Measurements from ENCODE around the gene AEBP1.

AEBP1 gene

DNA sequence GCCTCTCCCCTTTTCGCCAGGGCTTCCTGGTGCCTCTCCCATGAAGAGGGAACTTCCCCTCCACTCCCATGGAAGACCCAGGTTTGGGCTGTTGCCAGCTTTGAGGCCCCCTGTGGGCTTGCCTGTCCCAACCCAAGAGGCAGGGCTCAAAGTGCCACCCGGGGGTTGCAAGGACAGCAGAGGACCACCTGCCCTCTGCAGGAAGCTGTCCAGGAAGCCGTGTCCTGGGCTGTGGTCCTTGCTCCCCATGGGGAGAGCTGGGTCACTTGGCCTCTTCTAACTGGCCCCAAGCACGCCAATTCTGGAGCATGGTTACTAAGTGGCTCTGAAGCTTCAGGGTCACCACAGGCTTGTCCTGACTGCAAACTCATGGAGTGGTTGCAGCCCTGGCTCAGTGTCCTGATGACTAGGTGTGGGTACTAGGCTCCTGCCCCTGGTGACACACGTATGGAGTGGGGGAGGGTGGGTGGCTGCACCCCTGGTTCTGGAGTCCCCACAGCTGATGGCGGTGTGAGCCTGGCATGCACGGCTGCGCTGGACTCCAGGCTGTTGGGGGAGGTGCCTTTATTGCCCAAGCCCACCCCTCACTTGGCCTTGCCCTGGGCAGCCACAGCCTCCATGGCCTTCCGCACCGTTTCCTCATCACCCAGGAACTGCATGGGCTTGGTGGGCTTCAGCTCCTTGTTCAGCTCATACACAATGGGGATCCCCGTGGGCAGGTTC lies 41.8 kb upstream of the AEBP1 start:
- peak overlapping the region; percentile 40 for H3K23ac ChIP-seq (ENCODE audit: low read depth, low read length, poor library complexity)
- no peak overlapping the region for H4K91ac ChIP-seq (ENCODE audit: low read depth, low read length, poor library complexity)
- H3K4me3 ChIP-seq (ENCODE audit: low read length in 2 of 2), result no peak overlapping the region
- H3K79me1 ChIP-seq (ENCODE audit: low read depth, low read length), result peaks cover 8% of the 10 kb centered on the region
- H4K8ac ChIP-seq (ENCODE audit: low read depth, low read length), result no peak overlapping the region
- H3K9me3 ChIP-seq (replicated peaks in 1 of 2; ENCODE audit: control insufficient read depth in 2 of 2, insufficient read depth in 1 of 2, low read depth in 1 of 2, low read length in 2 of 2), result no peaks in the 10 kb centered on the region
- H3K4me2 ChIP-seq (ENCODE audit: insufficient read depth, low read length, poor library complexity, severe bottlenecking), result no peak overlapping the region
- no peak overlapping the region for H2BK12ac ChIP-seq (ENCODE audit: low read length)
- no peak overlapping the region for H3K4ac ChIP-seq (ENCODE audit: low read length)
- H3K18ac ChIP-seq (ENCODE audit: low read length), result no peak overlapping the region
- H3K27ac ChIP-seq (replicated peaks; ENCODE audit: low read length), result no peak overlapping the region
- H2BK120ac ChIP-seq (ENCODE audit: low read depth, low read length), result no peak overlapping the region
- peaks cover 19 to 24% of the 10 kb centered on the region in 2 donors for H3K4me1 ChIP-seq (ENCODE audit: control insufficient read depth in 2 of 2, insufficient read depth in 1 of 2, low read depth in 1 of 2, low read length in 2 of 2)
- no peaks in the 10 kb centered on the region for H3K27me3 ChIP-seq (ENCODE audit: control insufficient read depth in 3 of 3, insufficient read depth in 3 of 3, low read depth in 1 of 3, low read length in 3 of 3)
- no peak overlapping the region for H2BK5ac ChIP-seq (ENCODE audit: low read length)
- H3K14ac ChIP-seq (ENCODE audit: low read length), result no peak overlapping the region
- no peak overlapping the region for H3K9ac ChIP-seq (ENCODE audit: low read depth, low read length, poor library complexity)
- H3K36me3 ChIP-seq (replicated peaks in 1 of 2; ENCODE audit: control insufficient read depth in 2 of 2, insufficient read depth in 2 of 2, low read length in 2 of 2), result peaks cover 34 to 55% of the 10 kb centered on the region in 2 donors
- no peak for DNase-seq (ENCODE audit: low spot score)
- no peak overlapping the region for H2AK5ac ChIP-seq (ENCODE audit: low read depth, low read length)
- H2BK15ac ChIP-seq (ENCODE audit: low read length), result no peak overlapping the region
- no CpG with 5 or more reads among the region's 11 CpGs for WGBS, 2 donors (ENCODE audit: extremely low coverage in 2 of 2, insufficient read length in 2 of 2, insufficient replicate concordance in 1 of 2)
- H2AFZ ChIP-seq (ENCODE audit: low read length), result no peak overlapping the region

DNA sequence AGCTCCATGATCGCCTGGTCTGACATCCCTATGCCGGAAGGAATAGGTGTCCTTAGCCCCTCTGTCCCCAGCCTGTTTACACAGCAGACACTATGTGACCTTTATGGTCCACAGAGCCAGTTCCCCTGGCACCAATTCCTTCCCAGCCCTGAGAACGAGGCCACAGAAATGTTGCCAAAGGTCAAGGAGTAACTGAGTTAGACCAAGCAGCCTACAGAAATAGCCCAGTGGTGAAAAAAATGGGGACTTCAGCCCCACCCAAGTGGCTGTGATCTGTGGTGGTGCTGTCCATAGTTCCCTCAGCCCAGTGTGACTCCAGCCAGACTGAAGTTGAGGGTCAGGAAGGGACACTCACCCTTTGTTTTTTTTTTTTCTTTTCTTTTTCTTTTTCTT lies 41.2 kb upstream of the AEBP1 start:
- no peak overlapping the region for H3K14ac ChIP-seq (ENCODE audit: low read length)
- H3K27ac ChIP-seq (replicated peaks; ENCODE audit: low read length), result no peak overlapping the region
- H3K9ac ChIP-seq (ENCODE audit: low read depth, low read length, poor library complexity), result no peak overlapping the region
- no peak overlapping the region for H3K4me2 ChIP-seq (ENCODE audit: insufficient read depth, low read length, poor library complexity, severe bottlenecking)
- DNase-seq (ENCODE audit: low spot score), result no peak
- peaks cover 7% of the 10 kb centered on the region for H3K79me1 ChIP-seq (ENCODE audit: low read depth, low read length)
- H3K4me3 ChIP-seq (ENCODE audit: low read length in 2 of 2), result no peak overlapping the region
- no peak overlapping the region for H2AK5ac ChIP-seq (ENCODE audit: low read depth, low read length)
- peaks cover 19 to 24% of the 10 kb centered on the region in 2 donors for H3K4me1 ChIP-seq (ENCODE audit: control insufficient read depth in 2 of 2, insufficient read depth in 1 of 2, low read depth in 1 of 2, low read length in 2 of 2)
- no peak overlapping the region for H4K8ac ChIP-seq (ENCODE audit: low read depth, low read length)
- peak overlapping the region; percentile 40 for H3K23ac ChIP-seq (ENCODE audit: low read depth, low read length, poor library complexity)
- no peak overlapping the region for H3K18ac ChIP-seq (ENCODE audit: low read length)
- no peak overlapping the region for H2BK120ac ChIP-seq (ENCODE audit: low read depth, low read length)
- H3K9me3 ChIP-seq (replicated peaks in 1 of 2; ENCODE audit: control insufficient read depth in 2 of 2, insufficient read depth in 1 of 2, low read depth in 1 of 2, low read length in 2 of 2), result no peaks in the 10 kb centered on the region
- H3K4ac ChIP-seq (ENCODE audit: low read length), result no peak overlapping the region
- no CpG with 5 or more reads among the region's 3 CpGs for WGBS, 2 donors (ENCODE audit: extremely low coverage in 2 of 2, insufficient read length in 2 of 2, insufficient replicate concordance in 1 of 2)
- no peak overlapping the region for H2BK15ac ChIP-seq (ENCODE audit: low read length)
- no peak overlapping the region for H2AFZ ChIP-seq (ENCODE audit: low read length)
- peaks cover 29 to 49% of the 10 kb centered on the region in 2 donors for H3K36me3 ChIP-seq (replicated peaks in 1 of 2; ENCODE audit: control insufficient read depth in 2 of 2, insufficient read depth in 2 of 2, low read length in 2 of 2)
- no peaks in the 10 kb centered on the region for H3K27me3 ChIP-seq (ENCODE audit: control insufficient read depth in 3 of 3, insufficient read depth in 3 of 3, low read depth in 1 of 3, low read length in 3 of 3)
- H4K91ac ChIP-seq (ENCODE audit: low read depth, low read length, poor library complexity), result no peak overlapping the region
- H2BK5ac ChIP-seq (ENCODE audit: low read length), result no peak overlapping the region
- no peak overlapping the region for H2BK12ac ChIP-seq (ENCODE audit: low read length)

DNA sequence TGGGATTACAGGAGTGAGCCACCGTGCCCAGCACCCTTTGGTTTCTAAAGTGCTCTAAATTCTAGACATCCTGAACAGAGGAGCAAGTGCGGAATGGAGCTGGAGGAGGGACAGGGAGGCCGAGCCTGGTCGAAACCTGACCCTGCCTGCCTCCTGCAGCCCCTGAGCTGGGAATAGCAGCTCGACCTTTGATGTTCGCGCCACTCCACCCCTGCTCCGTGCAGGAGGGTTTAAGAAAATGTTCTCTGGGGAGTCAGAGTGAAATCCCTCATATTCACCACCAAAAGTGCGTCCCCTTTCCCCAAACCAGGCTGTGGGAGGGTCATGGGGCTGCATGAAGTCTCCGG lies 40.6 kb upstream of the AEBP1 start:
- no peak overlapping the region for H4K8ac ChIP-seq (ENCODE audit: low read depth, low read length)
- no peaks in the 10 kb centered on the region for H3K9me3 ChIP-seq (replicated peaks in 1 of 2; ENCODE audit: control insufficient read depth in 2 of 2, insufficient read depth in 1 of 2, low read depth in 1 of 2, low read length in 2 of 2)
- peak overlapping the region; percentile 36 for H3K4me2 ChIP-seq (ENCODE audit: insufficient read depth, low read length, poor library complexity, severe bottlenecking)
- H3K18ac ChIP-seq (ENCODE audit: low read length), result peak overlapping the region; percentile 89
- peaks cover 24 to 43% of the 10 kb centered on the region in 2 donors for H3K36me3 ChIP-seq (replicated peaks in 1 of 2; ENCODE audit: control insufficient read depth in 2 of 2, insufficient read depth in 2 of 2, low read length in 2 of 2)
- H3K14ac ChIP-seq (ENCODE audit: low read length), result no peak overlapping the region
- no CpG with 5 or more reads among the region's 10 CpGs for WGBS, 2 donors (ENCODE audit: extremely low coverage in 2 of 2, insufficient read length in 2 of 2, insufficient replicate concordance in 1 of 2)
- H3K79me1 ChIP-seq (ENCODE audit: low read depth, low read length), result peaks cover 4% of the 10 kb centered on the region
- no peak overlapping the region for H3K4me3 ChIP-seq (ENCODE audit: low read length in 2 of 2)
- H3K4me1 ChIP-seq (ENCODE audit: control insufficient read depth in 2 of 2, insufficient read depth in 1 of 2, low read depth in 1 of 2, low read length in 2 of 2), result peaks cover 19 to 24% of the 10 kb centered on the region in 2 donors
- H3K4ac ChIP-seq (ENCODE audit: low read length), result no peak overlapping the region
- DNase-seq (ENCODE audit: low spot score), result no peak
- peak overlapping the region; percentile 28 for H3K23ac ChIP-seq (ENCODE audit: low read depth, low read length, poor library complexity)
- H2BK5ac ChIP-seq (ENCODE audit: low read length), result peak overlapping the region; percentile 2
- H2BK120ac ChIP-seq (ENCODE audit: low read depth, low read length), result no peak overlapping the region
- no peak overlapping the region for H3K9ac ChIP-seq (ENCODE audit: low read depth, low read length, poor library complexity)
- no peak overlapping the region for H2BK15ac ChIP-seq (ENCODE audit: low read length)
- H2AK5ac ChIP-seq (ENCODE audit: low read depth, low read length), result no peak overlapping the region
- H4K91ac ChIP-seq (ENCODE audit: low read depth, low read length, poor library complexity), result no peak overlapping the region
- H2AFZ ChIP-seq (ENCODE audit: low read length), result no peak overlapping the region
- peak overlapping the region; percentile 37 for H3K27ac ChIP-seq (replicated peaks; ENCODE audit: low read length)
- no peaks in the 10 kb centered on the region for H3K27me3 ChIP-seq (ENCODE audit: control insufficient read depth in 3 of 3, insufficient read depth in 3 of 3, low read depth in 1 of 3, low read length in 3 of 3)
- no peak overlapping the region for H2BK12ac ChIP-seq (ENCODE audit: low read length)

DNA sequence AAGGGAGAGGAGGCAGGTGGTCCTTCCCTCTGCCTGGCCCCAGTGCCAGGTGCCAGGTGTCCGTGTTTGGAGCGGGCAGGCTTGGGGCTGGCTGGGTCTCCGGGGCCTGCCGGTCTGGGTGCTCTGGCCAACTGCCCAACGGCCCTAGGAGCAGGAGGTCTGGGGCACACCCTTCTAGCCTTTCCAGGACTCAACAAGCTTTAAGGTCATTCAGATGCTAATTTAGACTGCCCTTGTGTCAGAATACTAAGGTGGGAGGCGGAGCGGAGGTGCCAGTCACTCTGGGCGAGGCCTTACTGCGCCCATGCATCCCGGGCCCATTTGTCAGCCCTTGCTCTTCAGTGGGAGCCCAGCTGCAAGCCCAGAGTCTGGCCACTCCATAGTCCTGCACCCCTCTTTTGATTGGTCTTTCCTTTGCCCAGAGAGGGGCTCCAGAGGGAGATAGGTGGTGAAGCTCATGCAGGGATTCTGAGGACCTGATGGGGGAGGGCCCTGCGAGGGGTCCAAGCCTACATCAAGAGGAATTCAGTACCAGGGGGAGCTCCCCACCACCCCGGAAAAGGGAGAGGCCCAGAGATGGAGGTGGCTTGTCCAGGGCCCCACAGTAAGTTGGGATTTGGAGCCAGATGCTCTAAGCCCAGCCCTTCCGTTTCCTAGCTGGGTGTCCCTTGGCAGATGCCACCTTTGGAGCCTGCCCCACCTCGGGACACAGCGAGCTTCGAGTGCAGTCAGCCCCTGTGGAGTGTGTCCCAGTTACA lies 40.1 kb upstream of the AEBP1 start:
- Histone ChIP-seq H3K27ac (replicated peaks; ENCODE audit: low read length) (peak overlapping the region; percentile 37), H3K9me3 (replicated peaks in 1 of 2; ENCODE audit: control insufficient read depth in 2 of 2, insufficient read depth in 1 of 2, low read depth in 1 of 2, low read length in 2 of 2) (no peaks in the 10 kb centered on the region), H2BK12ac (ENCODE audit: low read length) (no peak overlapping the region), H2BK120ac (ENCODE audit: low read depth, low read length) (no peak overlapping the region), H3K4me2 (ENCODE audit: insufficient read depth, low read length, poor library complexity, severe bottlenecking) (peak overlapping the region; percentile 36), H3K14ac (ENCODE audit: low read length) (peak overlapping the region; percentile 9), H3K79me1 (ENCODE audit: low read depth, low read length) (peaks cover 4% of the 10 kb centered on the region), H4K91ac (ENCODE audit: low read depth, low read length, poor library complexity) (no peak overlapping the region), H3K4me3 (ENCODE audit: low read length in 2 of 2) (no peak overlapping the region), H2BK15ac (ENCODE audit: low read length) (no peak overlapping the region), H3K4ac (ENCODE audit: low read length) (no peak overlapping the region), H2AFZ (ENCODE audit: low read length) (no peak overlapping the region), H4K8ac (ENCODE audit: low read depth, low read length) (no peak overlapping the region), H2AK5ac (ENCODE audit: low read depth, low read length) (peak overlapping the region; percentile 99), H3K9ac (ENCODE audit: low read depth, low read length, poor library complexity) (no peak overlapping the region), H3K36me3 (replicated peaks in 1 of 2; ENCODE audit: control insufficient read depth in 2 of 2, insufficient read depth in 2 of 2, low read length in 2 of 2) (peaks cover 21 to 37% of the 10 kb centered on the region in 2 donors), H3K27me3 (ENCODE audit: control insufficient read depth in 3 of 3, insufficient read depth in 3 of 3, low read depth in 1 of 3, low read length in 3 of 3) (no peaks in the 10 kb centered on the region), H3K4me1 (ENCODE audit: control insufficient read depth in 2 of 2, insufficient read depth in 1 of 2, low read depth in 1 of 2, low read length in 2 of 2) (peaks cover 19 to 24% of the 10 kb centered on the region in 2 donors), H3K18ac (ENCODE audit: low read length) (peak overlapping the region; percentile 89), H3K23ac (ENCODE audit: low read depth, low read length, poor library complexity) (peak overlapping the region; percentile 28), H2BK5ac (ENCODE audit: low read length) (peak overlapping the region; percentile 2)
- DNase-seq (ENCODE audit: low spot score), result no peak
- no CpG with 5 or more reads among the region's 16 CpGs for WGBS, 2 donors (ENCODE audit: extremely low coverage in 2 of 2, insufficient read length in 2 of 2, insufficient replicate concordance in 1 of 2)
